Measurements from ENCODE around the gene EVX1.

- TF ChIP-seq CTCF (conservative IDR thresholded peaks at IDR 0.05 in 1 of 2, IDR thresholded peaks at IDR 0.05 in 1 of 2; ENCODE audit: extremely low read depth in 1 of 2, insufficient read depth in 1 of 2, low read depth in 1 of 2, low read length in 2 of 2) (no peak), EZH2 (IDR thresholded peaks at IDR 0.05; ENCODE audit: borderline replicate concordance, low read length) (no peak)
Observed at GRCh38 chr7:27283558-27283957, 41.0 kb downstream of the EVX1 start.

All from mammary epithelial cell (primary cell).